ENCODE results near the gene ANO4.
"Not testable (repeated sequence)": the region's sequence is repeated elsewhere in the genome, so short reads cannot be mapped to it uniquely, and the experiment has no call there.

ANO4 gene

DNA sequence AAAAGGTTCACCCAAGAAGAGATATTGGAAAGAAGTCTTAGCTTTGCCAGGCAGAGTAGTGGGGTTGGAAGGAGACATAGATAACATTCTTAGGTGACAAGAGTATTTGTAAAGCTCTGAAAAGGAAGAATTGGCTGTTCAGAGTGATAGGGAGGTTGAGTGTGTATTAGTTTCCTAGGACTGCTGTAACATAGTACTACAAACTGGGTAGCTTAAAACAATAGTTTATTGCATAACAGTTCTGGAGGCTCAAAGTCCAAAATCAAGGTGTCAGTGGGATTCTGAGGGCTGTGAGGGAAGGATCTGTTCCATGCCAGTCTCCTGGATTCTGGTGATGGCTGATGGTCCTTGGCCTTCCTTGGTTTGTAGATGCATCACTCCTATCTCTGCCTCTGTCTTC lies 258.6 kb downstream of the ANO4 start:
- Histone ChIP-seq H3K9ac (ENCODE audit: low read length) (no peak overlapping the region), H3K4me1 (ENCODE audit: low read length) (no peaks in the 10 kb centered on the region), H3K4me2 (ENCODE audit: low read depth, low read length) (no peak overlapping the region), H3K4me3 (ENCODE audit: low read length) (no peak overlapping the region), H3F3A (ENCODE audit: insufficient read depth, low read length) (no peaks in the 10 kb centered on the region), H3K36me3 (replicated peaks; ENCODE audit: insufficient read depth, low read length) (no peaks in the 10 kb centered on the region), H4K20me1 (ENCODE audit: insufficient read depth, low read length) (no peaks in the 10 kb centered on the region), H2AFZ (ENCODE audit: low read length) (no peak overlapping the region), H3K27ac (ENCODE audit: low read length) (no peak overlapping the region), H3K79me2 (ENCODE audit: low read length) (no peaks in the 10 kb centered on the region), H3K9me3 (replicated peaks; ENCODE audit: insufficient read depth, low read length) (no peaks in the 10 kb centered on the region), H3K27me3 (replicated peaks; ENCODE audit: insufficient read depth, low read length) (no peaks in the 10 kb centered on the region), H3K9me2 (replicated peaks; ENCODE audit: insufficient read depth, low read length) (no peaks in the 10 kb centered on the region; the same call in 1 of the 2 replicates)
- TF ChIP-seq, protein P1, sequence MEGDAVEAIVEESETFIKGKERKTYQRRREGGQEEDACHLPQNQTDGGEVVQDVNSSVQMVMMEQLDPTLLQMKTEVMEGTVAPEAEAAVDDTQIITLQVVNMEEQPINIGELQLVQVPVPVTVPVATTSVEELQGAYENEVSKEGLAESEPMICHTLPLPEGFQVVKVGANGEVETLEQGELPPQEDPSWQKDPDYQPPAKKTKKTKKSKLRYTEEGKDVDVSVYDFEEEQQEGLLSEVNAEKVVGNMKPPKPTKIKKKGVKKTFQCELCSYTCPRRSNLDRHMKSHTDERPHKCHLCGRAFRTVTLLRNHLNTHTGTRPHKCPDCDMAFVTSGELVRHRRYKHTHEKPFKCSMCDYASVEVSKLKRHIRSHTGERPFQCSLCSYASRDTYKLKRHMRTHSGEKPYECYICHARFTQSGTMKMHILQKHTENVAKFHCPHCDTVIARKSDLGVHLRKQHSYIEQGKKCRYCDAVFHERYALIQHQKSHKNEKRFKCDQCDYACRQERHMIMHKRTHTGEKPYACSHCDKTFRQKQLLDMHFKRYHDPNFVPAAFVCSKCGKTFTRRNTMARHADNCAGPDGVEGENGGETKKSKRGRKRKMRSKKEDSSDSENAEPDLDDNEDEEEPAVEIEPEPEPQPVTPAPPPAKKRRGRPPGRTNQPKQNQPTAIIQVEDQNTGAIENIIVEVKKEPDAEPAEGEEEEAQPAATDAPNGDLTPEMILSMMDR (IDR thresholded peaks at IDR 0.05; ENCODE audit: low read length): no peak
- TF ChIP-seq EZH2phosphoT487 (IDR thresholded peaks at IDR 0.05; ENCODE audit: low read length) (no peak), EZH2 (optimal IDR thresholded peaks at IDR 0.05; ENCODE audit: low read depth, low read length) (no peak)
- DNase-seq: no peak

- no peaks in the 10 kb centered on the region for H3F3A ChIP-seq (ENCODE audit: insufficient read depth, low read length)
- no peak overlapping the region for H3K9ac ChIP-seq (ENCODE audit: low read length)
- H3K9me3 ChIP-seq (replicated peaks; ENCODE audit: insufficient read depth, low read length): no peaks in the 10 kb centered on the region
Measured at GRCh38 chr12:101055940-101056339, 261.4 kb downstream of the ANO4 start.

GRCh38 chr12:101062508-101062907 lies 267.9 kb downstream of the ANO4 start:
- H3K27me3 ChIP-seq (replicated peaks; ENCODE audit: insufficient read depth, low read length); DNase-seq: not testable (repeated sequence)

More at GRCh38 chr12:101055940-101056339, 261.4 kb downstream of the ANO4 start:
- DNase-seq: no peak
- H3K4me2 ChIP-seq (ENCODE audit: low read depth, low read length): no peak overlapping the region
- no peaks in the 10 kb centered on the region for H3K36me3 ChIP-seq (replicated peaks; ENCODE audit: insufficient read depth, low read length)
- H3K27ac ChIP-seq (ENCODE audit: low read length): no peak overlapping the region
- no peaks in the 10 kb centered on the region for H3K9me2 ChIP-seq (replicated peaks; ENCODE audit: insufficient read depth, low read length)
- no peaks in the 10 kb centered on the region for H3K79me2 ChIP-seq (ENCODE audit: low read length)
- no peaks in the 10 kb centered on the region for H3K4me1 ChIP-seq (ENCODE audit: low read length)
- TF ChIP-seq EZH2 (optimal IDR thresholded peaks at IDR 0.05; ENCODE audit: low read depth, low read length) (no peak), EZH2phosphoT487 (IDR thresholded peaks at IDR 0.05; ENCODE audit: low read length) (no peak)
- TF ChIP-seq, protein P1 (IDR thresholded peaks at IDR 0.05; ENCODE audit: low read length): no peak
- H3K27me3 ChIP-seq (replicated peaks; ENCODE audit: insufficient read depth, low read length): no peaks in the 10 kb centered on the region
- H3K4me3 ChIP-seq (ENCODE audit: low read length): no peak overlapping the region
- H2AFZ ChIP-seq (ENCODE audit: low read length): no peak overlapping the region
- no peaks in the 10 kb centered on the region for H4K20me1 ChIP-seq (ENCODE audit: insufficient read depth, low read length)

GRCh38 chr12:101064721-101065120 lies 270.1 kb downstream of the ANO4 start:
- Histone ChIP-seq H3K4me1 (ENCODE audit: low read length) (no peaks in the 10 kb centered on the region), H3K9me3 (replicated peaks; ENCODE audit: insufficient read depth, low read length) (no peaks in the 10 kb centered on the region), H3K9me2 (replicated peaks; ENCODE audit: insufficient read depth, low read length) (no peaks in the 10 kb centered on the region), H3K27ac (ENCODE audit: low read length) (no peak overlapping the region), H3K9ac (ENCODE audit: low read length) (no peak overlapping the region), H4K20me1 (ENCODE audit: insufficient read depth, low read length) (no peaks in the 10 kb centered on the region), H3K4me3 (ENCODE audit: low read length) (no peak overlapping the region), H3K4me2 (ENCODE audit: low read depth, low read length) (no peak overlapping the region), H3K27me3 (replicated peaks; ENCODE audit: insufficient read depth, low read length) (no peaks in the 10 kb centered on the region), H3K36me3 (replicated peaks; ENCODE audit: insufficient read depth, low read length) (no peaks in the 10 kb centered on the region), H3K79me2 (ENCODE audit: low read length) (no peaks in the 10 kb centered on the region), H2AFZ (ENCODE audit: low read length) (no peak overlapping the region), H3F3A (ENCODE audit: insufficient read depth, low read length) (no peaks in the 10 kb centered on the region)
- DNase-seq: no peak
- no peak for TF ChIP-seq EZH2 (optimal IDR thresholded peaks at IDR 0.05; ENCODE audit: low read depth, low read length)
- TF ChIP-seq EZH2phosphoT487 (IDR thresholded peaks at IDR 0.05; ENCODE audit: low read length): no peak
- TF ChIP-seq, protein P1 (IDR thresholded peaks at IDR 0.05; ENCODE audit: low read length): no peak

More at GRCh38 chr12:101062508-101062907, 267.9 kb downstream of the ANO4 start:
- not testable (repeated sequence) for H3K4me1 ChIP-seq (ENCODE audit: low read length); H2AFZ ChIP-seq (ENCODE audit: low read length); H3F3A ChIP-seq (ENCODE audit: insufficient read depth, low read length); H3K9me3 ChIP-seq (replicated peaks; ENCODE audit: insufficient read depth, low read length); H3K4me2 ChIP-seq (ENCODE audit: low read depth, low read length); H3K36me3 ChIP-seq (replicated peaks; ENCODE audit: insufficient read depth, low read length); H3K9ac ChIP-seq (ENCODE audit: low read length); H3K4me3 ChIP-seq (ENCODE audit: low read length); H3K27ac ChIP-seq (ENCODE audit: low read length); H3K79me2 ChIP-seq (ENCODE audit: low read length); H4K20me1 ChIP-seq (ENCODE audit: insufficient read depth, low read length); H3K9me2 ChIP-seq (replicated peaks; ENCODE audit: insufficient read depth, low read length)
